Uterus (tissue), 2 donors: ENCODE results near the gene ZNF610.

Experiments used
- CTCF ChIP-seq, 4 experiments: fragments of 200-600 bp in 2 of 4; fragments of 450-650 bp in 2 of 4; sonication (generic) in 2 of 4; IDR thresholded peaks; one replicate each; pipeline ENCODE4 v1.5.1; 2016 to 2019; ENCODE audit warnings: antibody characterized with exemption in 4 of 4, mild to moderate bottlenecking in 2 of 4, moderate library complexity in 1 of 4
- POLR2A ChIP-seq, 2 donors: fragments of 450-650 bp; IDR thresholded peaks; one replicate each; pipeline ENCODE4 v1.6.1; 2016; ENCODE audit warnings: antibody characterized with exemption in 2 of 2, mild to moderate bottlenecking in 1 of 2, moderate library complexity in 1 of 2

DNA sequence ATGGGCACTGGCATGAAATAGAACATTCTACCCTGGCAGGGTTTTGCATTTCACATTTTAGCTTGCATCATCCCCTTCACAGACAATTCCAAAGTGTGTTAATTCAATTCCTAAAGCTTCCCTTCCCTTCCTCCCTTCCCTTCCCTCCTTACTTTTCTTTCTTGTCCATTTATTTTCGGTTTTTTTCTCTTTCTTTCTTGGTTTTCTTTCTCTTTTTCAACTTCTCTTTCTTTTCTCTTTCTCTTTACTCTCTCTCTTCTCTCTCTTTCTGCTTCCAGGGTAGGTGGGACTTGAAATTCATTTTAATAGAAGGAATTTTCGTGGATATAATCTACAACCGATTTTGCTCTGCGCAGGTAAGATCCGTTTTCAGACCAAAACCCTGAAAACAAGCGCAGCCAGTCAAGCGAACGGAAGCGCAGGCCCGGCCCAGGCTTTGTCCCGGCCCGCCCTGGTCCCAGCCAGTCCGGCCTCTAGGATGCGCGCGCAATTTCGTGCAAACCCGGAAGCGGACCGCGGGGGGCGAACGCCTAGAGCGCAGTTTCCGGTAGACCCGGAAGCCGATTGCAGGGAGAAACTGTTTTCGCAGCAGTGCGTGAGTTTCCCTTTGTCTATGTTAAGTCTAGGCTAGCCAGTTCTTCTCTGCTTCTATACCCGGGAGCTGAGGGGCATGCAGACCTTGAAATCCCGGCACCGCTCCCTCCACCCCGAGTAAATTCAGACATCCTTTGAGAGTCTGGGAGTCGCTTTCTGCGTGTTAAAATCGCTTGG is 61.5 kb downstream of the ZNF610 start, which contains the start of gene ZNF528:
- TF ChIP-seq CTCF (IDR thresholded peaks at IDR 0.05) = peak in 1 of 4 experiments; percentile 20
- peak in 1 of 2 donors; percentile 55 for TF ChIP-seq POLR2A (IDR thresholded peaks at IDR 0.05)
